Keratinocyte (primary cell): ENCODE results near the gene THOC2. TPM values are rescaled to one million over a fixed set of nuclear protein-coding genes. Genes with fewer than 3 reads are reported as not detected.
"Not testable (repeated sequence)": the region's sequence is repeated elsewhere in the genome, so short reads cannot be mapped to it uniquely, and the experiment has no call there.

Source experiments
- DNase-seq: peaks from one replicate; pipeline ENCODE4 v3.0.0-alpha.2; 2011; ENCODE audit warnings: low read depth, missing footprints, low spot score
- FAIRE-seq: peaks from 2 replicates; lab custom pipeline; 2011; peaks lifted over from hg19 to GRCh38; lab: Jason Lieb, UNC
- H2AFZ ChIP-seq: 2 replicates; pipeline ENCODE4 v1.6.0; 2012; ENCODE audit warnings: low read length, control low read depth, inconsistent platforms; ENCODE audit not compliant: control insufficient read depth
- H3K27ac ChIP-seq: 2 replicates; pipeline ENCODE4 v1.5.1; 2011; ENCODE audit warnings: low read length; ENCODE audit not compliant: control insufficient read depth, insufficient read depth
- H3K27me3 ChIP-seq: 3 replicates; pipeline ENCODE4 v1.6.0; 2011; ENCODE audit warnings: low read length; ENCODE audit not compliant: control insufficient read depth, insufficient read depth; ENCODE audit errors: extremely low read depth
- H3K36me3 ChIP-seq, 2 experiments: 2 replicates in 1 of 2; 3 replicates in 1 of 2; pipeline ENCODE4 v1.5.1; 2011; ENCODE audit warnings: low read length in 2 of 2, mild to moderate bottlenecking in 1 of 2; ENCODE audit not compliant: control insufficient read depth in 2 of 2, insufficient read depth in 2 of 2; ENCODE audit errors: extremely low read depth in 1 of 2
- H3K4me1 ChIP-seq: 3 replicates; pipeline ENCODE4 v1.5.1; 2011; ENCODE audit warnings: low read length; ENCODE audit not compliant: control insufficient read depth, insufficient read depth; ENCODE audit errors: extremely low read depth
- H3K4me2 ChIP-seq: 3 replicates; pipeline ENCODE4 v1.6.0; 2011; ENCODE audit warnings: low read depth, low read length; ENCODE audit not compliant: control insufficient read depth, insufficient read depth; ENCODE audit errors: extremely low read depth
- H3K4me3 ChIP-seq, 3 experiments: fragments of 200-600 bp in 1 of 3; sonication (generic) in 1 of 3; 2 replicates in 2 of 3; 3 replicates in 1 of 3; pipeline ENCODE4 v1.5.1; 2011 to 2016; ENCODE audit warnings: low read length in 3 of 3, mild to moderate bottlenecking in 3 of 3, control low read depth in 2 of 3, inconsistent platforms in 1 of 3, low read depth in 1 of 3, mixed read lengths in 1 of 3, mixed run types in 1 of 3, moderate library complexity in 1 of 3; ENCODE audit not compliant: control insufficient read depth in 2 of 3, insufficient read depth in 2 of 3; ENCODE audit errors: extremely low read depth in 1 of 3
- H3K79me2 ChIP-seq: 2 replicates; pipeline ENCODE4 v1.6.0; 2012; ENCODE audit warnings: low read length; ENCODE audit not compliant: control insufficient read depth, insufficient read depth
- H3K9ac ChIP-seq: 3 replicates; pipeline ENCODE4 v1.6.0; 2011; ENCODE audit warnings: low read length; ENCODE audit not compliant: control insufficient read depth, insufficient read depth; ENCODE audit errors: extremely low read depth
- H3K9me1 ChIP-seq: 3 replicates; pipeline ENCODE4 v1.6.0; 2011; ENCODE audit warnings: low read length; ENCODE audit not compliant: control insufficient read depth, insufficient read depth; ENCODE audit errors: extremely low read depth
- H3K9me3 ChIP-seq: 2 replicates; pipeline ENCODE4 v1.5.1; 2012; ENCODE audit warnings: low read depth, low read length; ENCODE audit not compliant: control insufficient read depth
- H4K20me1 ChIP-seq: 3 replicates; pipeline ENCODE4 v1.6.0; 2011; ENCODE audit warnings: low read length; ENCODE audit not compliant: control insufficient read depth, insufficient read depth; ENCODE audit errors: extremely low read depth
- EZH2 ChIP-seq: IDR thresholded peaks from one replicate; pipeline ENCODE4 v1.6.1; 2012; ENCODE audit warnings: inconsistent platforms, mild to moderate bottlenecking, low read length, moderate library complexity
- dilution Hi-C: fragments of 300-500 bp; cut with MboI; formaldehyde crosslinking; loops from one replicate; pipeline ENCODE4 v1.7.0; 2020; ENCODE audit warnings: low sequenced_read_pairs; ENCODE audit not compliant: extremely low pct_ligation_motif_present
- polyA plus RNA-seq, 5 experiments: library from polyadenylated mRNA; depleted of rRNA in 3 of 5; stranded (reverse) in 3 of 5; stranded (forward) in 1 of 5; unstranded in 1 of 5; fragments of >200 nt; gene quantifications; 1 replicate in 1 of 5; 2 replicates in 3 of 5; 3 replicates in 1 of 5; pipeline versions ENCODE4 v1.2.1 to v1.2.3, GENCODE V29; 2011 to 2012; ENCODE audit warnings: missing spikeins in 2 of 5, low read depth in 1 of 5, low replicate concordance in 1 of 5
- TF ChIP-seq, protein P1 (sequence below), 3 experiments: IDR thresholded peaks in 1 of 3; conservative IDR thresholded peaks in 1 of 3; optimal IDR thresholded peaks in 1 of 3; 2 replicates in 2 of 3; 3 replicates in 1 of 3; pipeline versions ENCODE3 to v1.5.1; 2011; ENCODE audit warnings: low read length in 3 of 3, mild to moderate bottlenecking in 3 of 3, moderate library complexity in 2 of 3, control low read depth in 1 of 3, inconsistent platforms in 1 of 3; ENCODE audit not compliant: insufficient read depth in 2 of 3; ENCODE audit errors: extremely low read depth in 1 of 3

The THOC2 gene
- polyA plus RNA-seq, 1 donor (not counting 4 experiments of a cell fraction or from before 2014, with no cell fraction given): 61.1 TPM

DNA sequence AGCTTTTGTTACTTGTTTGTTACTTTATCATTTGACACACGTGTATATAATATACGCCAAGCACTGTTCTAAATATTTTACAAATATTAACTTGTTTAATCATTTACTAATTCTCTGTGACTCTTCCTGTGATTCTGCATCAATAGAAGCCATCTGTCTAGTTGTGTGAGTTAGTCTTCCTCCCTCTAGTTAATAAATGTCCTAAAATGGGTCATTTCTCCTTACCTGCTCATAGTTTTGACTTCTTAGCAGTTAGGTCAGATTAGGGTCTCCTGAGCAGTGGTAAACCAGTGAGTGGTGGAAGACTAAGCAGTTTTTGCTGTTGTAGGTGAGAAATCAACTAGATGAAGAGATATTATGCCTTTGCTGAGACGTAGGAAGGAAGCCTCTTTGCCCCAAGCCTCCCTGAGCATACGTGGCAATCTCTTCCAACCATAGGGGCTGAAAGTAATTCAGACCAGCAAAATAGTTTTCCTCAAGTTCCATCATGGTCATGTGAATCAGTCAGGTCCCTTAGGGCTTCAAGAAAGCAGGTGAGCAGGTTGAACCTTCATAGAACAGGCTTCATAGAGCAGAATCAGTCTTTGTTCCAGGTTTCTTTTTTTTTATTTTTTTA lies 38.7 kb upstream of the THOC2 start:
- FAIRE-seq: no peak
- TF ChIP-seq, protein P1, sequence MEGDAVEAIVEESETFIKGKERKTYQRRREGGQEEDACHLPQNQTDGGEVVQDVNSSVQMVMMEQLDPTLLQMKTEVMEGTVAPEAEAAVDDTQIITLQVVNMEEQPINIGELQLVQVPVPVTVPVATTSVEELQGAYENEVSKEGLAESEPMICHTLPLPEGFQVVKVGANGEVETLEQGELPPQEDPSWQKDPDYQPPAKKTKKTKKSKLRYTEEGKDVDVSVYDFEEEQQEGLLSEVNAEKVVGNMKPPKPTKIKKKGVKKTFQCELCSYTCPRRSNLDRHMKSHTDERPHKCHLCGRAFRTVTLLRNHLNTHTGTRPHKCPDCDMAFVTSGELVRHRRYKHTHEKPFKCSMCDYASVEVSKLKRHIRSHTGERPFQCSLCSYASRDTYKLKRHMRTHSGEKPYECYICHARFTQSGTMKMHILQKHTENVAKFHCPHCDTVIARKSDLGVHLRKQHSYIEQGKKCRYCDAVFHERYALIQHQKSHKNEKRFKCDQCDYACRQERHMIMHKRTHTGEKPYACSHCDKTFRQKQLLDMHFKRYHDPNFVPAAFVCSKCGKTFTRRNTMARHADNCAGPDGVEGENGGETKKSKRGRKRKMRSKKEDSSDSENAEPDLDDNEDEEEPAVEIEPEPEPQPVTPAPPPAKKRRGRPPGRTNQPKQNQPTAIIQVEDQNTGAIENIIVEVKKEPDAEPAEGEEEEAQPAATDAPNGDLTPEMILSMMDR (optimal IDR thresholded peaks at IDR 0.05 in 1 of 3, IDR thresholded peaks at IDR 0.05 in 1 of 3, conservative IDR thresholded peaks at IDR 0.05 in 1 of 3; ENCODE audit: extremely low read depth in 1 of 3, insufficient read depth in 2 of 3, low read length in 3 of 3): no peak
- TF ChIP-seq EZH2: no peak

DNA sequence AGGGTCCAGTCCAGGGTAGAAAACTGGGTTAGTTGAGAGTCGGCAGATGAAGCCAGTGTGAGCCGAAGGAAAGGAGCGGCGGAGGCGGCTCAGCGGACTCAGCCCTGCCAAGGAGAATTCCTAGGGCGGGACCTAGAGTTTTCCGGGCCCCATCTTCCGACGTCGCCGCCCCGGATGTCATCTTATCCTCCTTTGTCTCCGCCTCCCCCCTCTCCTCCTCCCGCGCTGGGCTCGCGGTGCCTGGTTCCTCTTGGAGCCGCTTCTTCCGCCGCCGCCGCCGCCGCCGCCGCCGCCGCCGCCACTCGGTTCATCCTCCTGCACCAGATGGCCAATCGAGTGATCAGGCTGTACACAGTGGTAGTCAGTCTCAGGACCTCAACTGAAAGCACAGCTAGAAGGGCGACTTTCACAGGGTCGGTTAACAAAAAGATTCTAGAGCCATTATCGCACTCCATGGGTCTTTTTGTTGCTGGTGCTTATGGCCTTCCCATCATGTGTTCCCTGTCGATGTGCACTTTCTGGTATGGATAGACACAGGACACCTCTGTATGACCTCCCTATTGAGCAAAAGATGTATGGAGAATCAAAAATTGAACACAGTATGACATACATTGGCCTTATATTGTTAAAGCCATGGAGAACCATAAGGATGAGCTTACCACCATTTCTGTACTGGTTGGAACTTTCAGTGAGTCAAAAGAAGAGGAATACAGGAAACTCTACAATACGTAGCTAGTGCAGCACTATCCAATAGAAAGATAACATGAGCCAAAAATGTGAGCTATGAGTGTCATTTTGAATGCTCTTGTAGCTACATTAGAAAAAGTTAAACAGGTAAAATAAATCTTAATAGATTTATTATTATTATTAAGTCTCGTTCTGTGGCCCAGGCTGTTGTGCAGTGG lies 32.4 kb upstream of the THOC2 start:
- H3K9ac ChIP-seq: peak overlapping the region; percentile 47
- DNase-seq (no peak), FAIRE-seq (no peak)
- no peaks in the 10 kb centered on the region for H3K36me3 ChIP-seq
- H2AFZ ChIP-seq: peak overlapping the region; percentile 85
- no peaks in the 10 kb centered on the region for H3K79me2 ChIP-seq
- no peaks in the 10 kb centered on the region for H3K9me3 ChIP-seq
- no peaks in the 10 kb centered on the region for H3K4me1 ChIP-seq
- dilution Hi-C loops: no loop called here
- H3K27ac ChIP-seq: no peak overlapping the region
- H4K20me1 ChIP-seq: no peaks in the 10 kb centered on the region
- H3K27me3 ChIP-seq: no peaks in the 10 kb centered on the region
- peak overlapping the region; percentile 81 for H3K4me2 ChIP-seq
- H3K4me3 ChIP-seq: peak overlapping the region; percentile 10 to 63 (median 51)
- no peaks in the 10 kb centered on the region for H3K9me1 ChIP-seq
- TF ChIP-seq, protein P1 (optimal IDR thresholded peaks at IDR 0.05 in 1 of 3, IDR thresholded peaks at IDR 0.05 in 1 of 3, conservative IDR thresholded peaks at IDR 0.05 in 1 of 3; ENCODE audit: extremely low read depth in 1 of 3, insufficient read depth in 2 of 3, low read length in 3 of 3): no peak
- TF ChIP-seq EZH2: no peak

More for the DNA sequence above, 38.7 kb upstream of the THOC2 start:
- H3K4me3 ChIP-seq: no peak overlapping the region
- no peak overlapping the region for H3K9ac ChIP-seq
- H3K27me3 ChIP-seq: no peaks in the 10 kb centered on the region
- H3K9me1 ChIP-seq: no peaks in the 10 kb centered on the region
- no peak for DNase-seq
- H2AFZ ChIP-seq: no peak overlapping the region
- H3K27ac ChIP-seq: no peak overlapping the region
- dilution Hi-C loops: no loop called here
- no peaks in the 10 kb centered on the region for H4K20me1 ChIP-seq
- H3K4me2 ChIP-seq: no peak overlapping the region
- no peaks in the 10 kb centered on the region for H3K9me3 ChIP-seq
- no peaks in the 10 kb centered on the region for H3K79me2 ChIP-seq
- no peaks in the 10 kb centered on the region for H3K4me1 ChIP-seq
- H3K36me3 ChIP-seq: no peaks in the 10 kb centered on the region

DNA sequence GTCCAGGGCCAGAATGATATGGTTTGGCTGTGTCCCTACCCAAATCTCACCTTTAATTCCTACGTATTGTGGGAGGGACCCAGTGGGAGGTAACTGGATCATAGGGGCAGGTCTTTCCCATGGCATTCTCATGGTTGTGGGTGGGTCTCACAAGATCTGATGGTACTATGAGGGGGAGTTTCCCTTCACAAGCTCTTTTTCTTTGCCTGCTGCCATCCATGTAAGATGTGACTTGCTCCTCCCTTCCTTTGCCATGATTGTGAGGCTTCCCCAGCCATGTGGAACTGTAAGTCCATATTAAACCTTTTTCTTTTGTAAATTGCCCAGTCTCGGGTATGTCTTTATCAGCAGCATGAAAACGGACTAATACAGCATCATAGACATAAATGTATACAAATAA lies 27.0 kb upstream of the THOC2 start:
- dilution Hi-C loops, H3K9me3 ChIP-seq, H3K4me3 ChIP-seq, H2AFZ ChIP-seq, H3K27ac ChIP-seq, H3K27me3 ChIP-seq, H4K20me1 ChIP-seq, DNase-seq, H3K9me1 ChIP-seq, H3K79me2 ChIP-seq, H3K4me2 ChIP-seq, H3K9ac ChIP-seq, H3K4me1 ChIP-seq, H3K36me3 ChIP-seq, FAIRE-seq: not testable (repeated sequence)
